SK-N-SH treated with all-trans-retinoic acid at 6 μM for 48 hours (cell line): ENCODE results near the gene DDX24.

Experiments used
- ARNTL ChIP-seq: fragments of 450-650 bp; formaldehyde crosslinking; IDR thresholded peaks from 2 replicates; pipeline ENCODE4 v1.5.0; 2020; ENCODE audit warnings: low read depth, mild to moderate bottlenecking, moderate library complexity, borderline replicate concordance
- CSDC2 ChIP-seq: fragments of 250-450 bp; sonication (Bioruptor Pico); IDR thresholded peaks from 2 replicates; pipeline ENCODE4 v1.5.0; 2020; ENCODE audit warnings: mild to moderate bottlenecking, moderate library complexity
- ESRRG ChIP-seq: fragments of 250-450 bp; sonication (Bioruptor Pico); IDR thresholded peaks from 2 replicates; pipeline ENCODE4 v1.6.1; 2021; ENCODE audit warnings: mild to moderate bottlenecking
- ZC3H10 ChIP-seq: fragments of 250-450 bp; sonication (Bioruptor Pico); IDR thresholded peaks from 2 replicates; pipeline ENCODE4 v1.5.1; 2021; ENCODE audit warnings: mild to moderate bottlenecking, moderate library complexity
- ZNF70 ChIP-seq: fragments of 450-650 bp; formaldehyde crosslinking; IDR thresholded peaks from 2 replicates; pipeline ENCODE4 v1.5.0; 2020; ENCODE audit warnings: mild to moderate bottlenecking, moderate library complexity
- TF ChIP-seq, protein P1 (sequence below): fragments of 250-450 bp; sonication (Bioruptor Pico); IDR thresholded peaks from 2 replicates; pipeline ENCODE4 v1.8.0; 2020; ENCODE audit warnings: mild to moderate bottlenecking, moderate library complexity, borderline replicate concordance
- TF ChIP-seq, protein P2 (sequence below): fragments of 250-450 bp; sonication (Bioruptor Pico); IDR thresholded peaks from 2 replicates; pipeline ENCODE4 v1.5.1; 2020; ENCODE audit warnings: low read depth, mild to moderate bottlenecking, moderate library complexity

DNA sequence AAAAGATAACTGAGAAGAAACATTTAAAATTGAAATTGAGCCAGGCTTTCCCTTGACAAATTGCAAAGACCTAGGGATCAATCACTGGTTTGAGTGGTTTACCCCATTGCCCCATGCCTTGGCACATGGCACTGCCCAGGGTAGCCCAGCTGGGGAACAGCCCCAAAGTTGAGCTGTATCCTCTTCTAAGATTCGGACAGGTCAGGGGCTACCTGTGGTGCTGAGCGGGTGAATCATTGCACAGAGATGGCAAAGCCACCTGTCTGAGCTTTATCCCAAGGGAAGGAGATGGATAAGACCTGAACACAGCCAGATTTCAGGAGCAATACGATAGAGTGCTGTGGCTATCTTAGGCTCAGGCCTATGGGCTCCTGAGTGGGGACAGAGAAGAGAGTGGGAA lies 41.4 kb upstream of the DDX24 start:
- TF ChIP-seq, protein P1, sequence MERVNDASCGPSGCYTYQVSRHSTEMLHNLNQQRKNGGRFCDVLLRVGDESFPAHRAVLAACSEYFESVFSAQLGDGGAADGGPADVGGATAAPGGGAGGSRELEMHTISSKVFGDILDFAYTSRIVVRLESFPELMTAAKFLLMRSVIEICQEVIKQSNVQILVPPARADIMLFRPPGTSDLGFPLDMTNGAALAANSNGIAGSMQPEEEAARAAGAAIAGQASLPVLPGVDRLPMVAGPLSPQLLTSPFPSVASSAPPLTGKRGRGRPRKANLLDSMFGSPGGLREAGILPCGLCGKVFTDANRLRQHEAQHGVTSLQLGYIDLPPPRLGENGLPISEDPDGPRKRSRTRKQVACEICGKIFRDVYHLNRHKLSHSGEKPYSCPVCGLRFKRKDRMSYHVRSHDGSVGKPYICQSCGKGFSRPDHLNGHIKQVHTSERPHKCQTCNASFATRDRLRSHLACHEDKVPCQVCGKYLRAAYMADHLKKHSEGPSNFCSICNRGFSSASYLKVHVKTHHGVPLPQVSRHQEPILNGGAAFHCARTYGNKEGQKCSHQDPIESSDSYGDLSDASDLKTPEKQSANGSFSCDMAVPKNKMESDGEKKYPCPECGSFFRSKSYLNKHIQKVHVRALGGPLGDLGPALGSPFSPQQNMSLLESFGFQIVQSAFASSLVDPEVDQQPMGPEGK (CRISPR knock-in tag): no peak
- TF ChIP-seq, protein P2, sequence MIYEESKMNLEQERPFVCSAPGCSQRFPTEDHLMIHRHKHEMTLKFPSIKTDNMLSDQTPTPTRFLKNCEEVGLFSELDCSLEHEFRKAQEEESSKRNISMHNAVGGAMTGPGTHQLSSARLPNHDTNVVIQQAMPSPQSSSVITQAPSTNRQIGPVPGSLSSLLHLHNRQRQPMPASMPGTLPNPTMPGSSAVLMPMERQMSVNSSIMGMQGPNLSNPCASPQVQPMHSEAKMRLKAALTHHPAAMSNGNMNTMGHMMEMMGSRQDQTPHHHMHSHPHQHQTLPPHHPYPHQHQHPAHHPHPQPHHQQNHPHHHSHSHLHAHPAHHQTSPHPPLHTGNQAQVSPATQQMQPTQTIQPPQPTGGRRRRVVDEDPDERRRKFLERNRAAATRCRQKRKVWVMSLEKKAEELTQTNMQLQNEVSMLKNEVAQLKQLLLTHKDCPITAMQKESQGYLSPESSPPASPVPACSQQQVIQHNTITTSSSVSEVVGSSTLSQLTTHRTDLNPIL (CRISPR knock-in tag): no peak
- TF ChIP-seq ESRRG (CRISPR knock-in tag): no peak
- TF ChIP-seq ARNTL (CRISPR knock-in tag): no peak
- TF ChIP-seq CSDC2 (CRISPR knock-in tag): no peak
- no peak for TF ChIP-seq ZNF70 (CRISPR knock-in tag)
- no peak for TF ChIP-seq ZC3H10
